Endodermal cell (in vitro differentiated cells): ENCODE results near the gene LARP4B. TPM values are rescaled to one million over a fixed set of nuclear protein-coding genes. Genes with fewer than 3 reads are reported as not detected.

Experiments used
- DNase-seq: peaks from one replicate; pipeline ENCODE4 v3.0.0-alpha.2; 2017
- H3K27ac ChIP-seq: 2 replicates; pipeline ENCODE4 v1.5.1; 2013; ENCODE audit warnings: mild to moderate bottlenecking, low read depth, low read length, moderate library complexity
- H3K27me3 ChIP-seq: 2 replicates; pipeline ENCODE4 v1.6.1; 2013; ENCODE audit warnings: mild to moderate bottlenecking, low read length, moderate library complexity; ENCODE audit not compliant: insufficient read depth, control insufficient read depth, poor library complexity, severe bottlenecking
- H3K36me3 ChIP-seq: 2 replicates; pipeline ENCODE4 v1.7.0; 2013; ENCODE audit warnings: mild to moderate bottlenecking, low read length, moderate library complexity; ENCODE audit not compliant: control insufficient read depth, insufficient read depth
- H3K4me1 ChIP-seq: one replicate; pipeline ENCODE4 v1.7.0; 2013; ENCODE audit warnings: low read length; ENCODE audit not compliant: control insufficient read depth, insufficient read depth
- H3K4me3 ChIP-seq: 2 replicates; pipeline ENCODE4 v1.5.1; 2013; ENCODE audit warnings: mild to moderate bottlenecking, low read length, moderate library complexity
- H3K9ac ChIP-seq: 2 replicates; pipeline ENCODE4 v1.6.1; 2013; ENCODE audit warnings: mild to moderate bottlenecking, low read length, moderate library complexity; ENCODE audit not compliant: poor library complexity, severe bottlenecking; ENCODE audit errors: extremely low read depth
- H3K9me3 ChIP-seq: 2 replicates; pipeline ENCODE4 v1.6.1; 2013; ENCODE audit warnings: mild to moderate bottlenecking, low read length, moderate library complexity; ENCODE audit not compliant: control insufficient read depth
- H3K27ac Mint-ChIP-seq: 2 replicates; pipeline ENCODE4 v1.8.0; 2020; ENCODE audit warnings: mixed read lengths
- H3K27me3 Mint-ChIP-seq: 2 replicates; pipeline ENCODE4 v1.8.0; 2021; ENCODE audit warnings: mild to moderate bottlenecking, mixed read lengths; ENCODE audit not compliant: insufficient read depth
- H3K36me3 Mint-ChIP-seq: 2 replicates; pipeline ENCODE4 v1.8.0; 2020; ENCODE audit warnings: low read depth, mixed read lengths
- H3K4me1 Mint-ChIP-seq: 2 replicates; pipeline ENCODE4 v1.8.0; 2020; ENCODE audit warnings: mixed read lengths
- H3K4me3 Mint-ChIP-seq: 2 replicates; pipeline ENCODE4 v1.8.0; 2020; ENCODE audit warnings: mild to moderate bottlenecking, moderate library complexity, mixed read lengths
- H3K9me3 Mint-ChIP-seq: 2 replicates; pipeline ENCODE4 v1.8.0; 2020; ENCODE audit warnings: mild to moderate bottlenecking, mixed read lengths
- whole genome bisulfite sequencing, 2 experiments: methylation state at CpG; one replicate each; pipeline versions ENCODE4 v1.1.5 to v1.1.7; 2013; ENCODE audit warnings: missing lambda C conversion rate in 2 of 2, mixed read lengths in 1 of 2; ENCODE audit not compliant: insufficient coverage in 1 of 2, insufficient read length in 1 of 2; 5-methylcytosine and 5-hydroxymethylcytosine counted together
- total RNA-seq, 2 donors: library from RNA; stranded (reverse); fragmentation: NEBNext Ultra II Directional in 1 of 2; extraction: Animal tissue kit (Norgen Biotek cat#: 25700) in 1 of 2; gene quantifications; 2 replicates in 1 of 2; 3 replicates in 1 of 2; pipeline ENCODE4 v1.2.1, GENCODE V29; 2021
- TF ChIP-seq, protein P1 (sequence below): fragments of 200-600 bp; sonication (generic); conservative IDR thresholded peaks from 2 replicates; pipeline ENCODE4 v1.5.0; 2021; ENCODE audit warnings: antibody characterized with exemption, mild to moderate bottlenecking

LARP4B gene
- total RNA-seq, 2 donors from 2014 or later, result 94.1 to 94.3 TPM

DNA sequence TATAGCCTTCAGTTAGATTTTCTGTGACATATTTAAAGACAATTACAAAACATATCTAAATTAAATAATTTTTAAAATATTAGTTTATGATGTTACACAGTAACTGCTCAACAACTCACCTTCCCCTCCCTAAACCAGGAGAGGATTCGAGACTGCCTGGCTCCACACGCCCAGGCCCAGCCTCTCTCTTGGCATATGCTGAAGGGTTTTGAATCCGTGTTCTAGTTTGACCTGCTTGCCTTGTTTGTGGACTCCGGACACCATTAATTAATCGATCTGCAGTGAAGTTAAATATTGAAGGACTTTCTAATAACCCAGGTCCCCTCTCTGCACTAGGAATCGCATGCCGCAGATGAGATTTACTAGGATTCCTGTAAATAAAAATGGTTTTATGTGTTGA, 106.6 kb downstream of the LARP4B start:
- H3K9me3 ChIP-seq, result no peaks in the 10 kb centered on the region
- peaks cover 79% of the 10 kb centered on the region for H3K36me3 Mint-ChIP-seq
- peaks cover 86% of the 10 kb centered on the region for H3K36me3 ChIP-seq
- no peaks in the 10 kb centered on the region for H3K4me1 ChIP-seq
- no peak overlapping the region for H3K27ac ChIP-seq
- WGBS, 2 experiments, result 88% methylated on average over 7 of the region's 7 CpGs; no CpG with 5 or more reads in 1 of the 2 experiments
- H3K27ac Mint-ChIP-seq, result no peak overlapping the region
- H3K4me3 Mint-ChIP-seq, result no peak overlapping the region
- H3K27me3 ChIP-seq, result no peaks in the 10 kb centered on the region
- no peaks in the 10 kb centered on the region for H3K4me1 Mint-ChIP-seq
- H3K4me3 ChIP-seq, result no peak overlapping the region
- DNase-seq, result no peak
- TF ChIP-seq, protein P1, sequence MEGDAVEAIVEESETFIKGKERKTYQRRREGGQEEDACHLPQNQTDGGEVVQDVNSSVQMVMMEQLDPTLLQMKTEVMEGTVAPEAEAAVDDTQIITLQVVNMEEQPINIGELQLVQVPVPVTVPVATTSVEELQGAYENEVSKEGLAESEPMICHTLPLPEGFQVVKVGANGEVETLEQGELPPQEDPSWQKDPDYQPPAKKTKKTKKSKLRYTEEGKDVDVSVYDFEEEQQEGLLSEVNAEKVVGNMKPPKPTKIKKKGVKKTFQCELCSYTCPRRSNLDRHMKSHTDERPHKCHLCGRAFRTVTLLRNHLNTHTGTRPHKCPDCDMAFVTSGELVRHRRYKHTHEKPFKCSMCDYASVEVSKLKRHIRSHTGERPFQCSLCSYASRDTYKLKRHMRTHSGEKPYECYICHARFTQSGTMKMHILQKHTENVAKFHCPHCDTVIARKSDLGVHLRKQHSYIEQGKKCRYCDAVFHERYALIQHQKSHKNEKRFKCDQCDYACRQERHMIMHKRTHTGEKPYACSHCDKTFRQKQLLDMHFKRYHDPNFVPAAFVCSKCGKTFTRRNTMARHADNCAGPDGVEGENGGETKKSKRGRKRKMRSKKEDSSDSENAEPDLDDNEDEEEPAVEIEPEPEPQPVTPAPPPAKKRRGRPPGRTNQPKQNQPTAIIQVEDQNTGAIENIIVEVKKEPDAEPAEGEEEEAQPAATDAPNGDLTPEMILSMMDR, result no peak
- no peak overlapping the region for H3K9ac ChIP-seq
- no peaks in the 10 kb centered on the region for H3K27me3 Mint-ChIP-seq
- no peaks in the 10 kb centered on the region for H3K9me3 Mint-ChIP-seq

DNA sequence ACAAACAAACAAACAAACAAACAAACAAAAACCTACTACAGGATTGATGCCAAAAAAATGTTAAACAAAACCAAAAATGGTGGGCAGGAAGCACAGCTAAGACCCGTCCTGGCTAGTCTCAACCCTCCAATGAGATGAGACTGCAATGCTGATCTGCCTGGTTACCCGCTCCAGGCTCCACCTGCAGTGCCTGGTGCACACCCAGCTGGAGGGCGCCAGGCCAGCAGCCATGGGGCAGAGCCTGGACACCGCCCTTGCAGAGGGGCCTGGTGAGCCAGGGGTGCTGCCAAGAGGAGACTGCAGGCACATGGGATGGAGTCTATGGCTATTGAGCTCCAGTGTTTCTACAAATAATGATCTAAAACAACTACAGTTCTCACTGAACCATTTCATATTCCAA, 107.0 kb downstream of the LARP4B start:
- Histone ChIP-seq H3K9ac (no peak overlapping the region), H3K27me3 (no peaks in the 10 kb centered on the region), H3K36me3 (peaks cover 86% of the 10 kb centered on the region), H3K27ac (no peak overlapping the region), H3K4me1 (no peaks in the 10 kb centered on the region), H3K4me3 (no peak overlapping the region), H3K9me3 (no peaks in the 10 kb centered on the region)
- H3K27me3 Mint-ChIP-seq, result no peaks in the 10 kb centered on the region
- TF ChIP-seq, protein P1, result no peak
- no peak overlapping the region for H3K27ac Mint-ChIP-seq
- no peak overlapping the region for H3K4me3 Mint-ChIP-seq
- H3K4me1 Mint-ChIP-seq, result no peaks in the 10 kb centered on the region
- H3K9me3 Mint-ChIP-seq, result no peaks in the 10 kb centered on the region
- no peak for DNase-seq
- H3K36me3 Mint-ChIP-seq, result peaks cover 81% of the 10 kb centered on the region
- 95 to 97% methylated on average over 4 of the region's 4 CpGs for WGBS, 2 experiments

DNA sequence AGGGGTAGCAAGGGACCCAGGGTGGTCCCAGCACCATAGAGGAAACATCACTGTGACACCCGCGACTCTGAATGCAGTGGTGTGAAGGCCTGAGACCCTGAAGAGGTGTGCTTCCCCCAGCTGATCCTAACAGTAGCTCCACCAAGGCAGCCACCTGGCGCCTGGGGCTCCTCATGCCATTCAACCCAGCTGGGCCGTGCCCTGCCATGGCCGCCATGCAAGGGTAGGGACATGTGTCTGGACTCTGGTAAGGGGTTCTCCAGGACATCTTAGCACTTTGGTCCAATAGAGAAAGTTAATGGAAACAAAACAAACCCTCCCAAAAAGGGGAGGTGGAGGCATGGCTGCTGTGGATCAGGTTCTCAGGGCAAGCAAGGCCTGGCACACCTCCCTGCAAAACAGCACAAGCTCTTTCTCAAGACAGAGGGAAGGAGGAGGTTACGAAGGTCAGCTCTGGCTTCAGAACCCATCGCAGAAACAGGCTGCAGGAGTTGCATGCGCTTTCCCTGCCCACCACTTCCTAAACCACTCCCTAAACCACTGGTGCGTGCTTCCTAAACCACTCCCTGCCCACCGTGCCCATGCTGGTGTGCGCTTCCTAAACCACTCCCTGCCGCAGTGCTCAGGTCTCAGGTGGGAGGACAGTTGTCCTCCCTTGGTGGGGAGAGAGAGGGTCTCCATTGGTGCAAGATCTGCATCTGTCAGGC, 108.7 kb downstream of the LARP4B start:
- Histone ChIP-seq H3K36me3 (peaks cover 86% of the 10 kb centered on the region), H3K27me3 (no peaks in the 10 kb centered on the region), H3K27ac (no peak overlapping the region), H3K4me3 (no peak overlapping the region), H3K9ac (no peak overlapping the region), H3K4me1 (no peaks in the 10 kb centered on the region), H3K9me3 (no peaks in the 10 kb centered on the region)
- TF ChIP-seq, protein P1, result no peak
- 95% methylated on average over 6 to 12 of the region's 12 CpGs for WGBS, 2 experiments
- Mint-ChIP-seq H3K4me1 (no peaks in the 10 kb centered on the region), H3K27me3 (no peaks in the 10 kb centered on the region), H3K27ac (peak overlapping the region; percentile 50), H3K4me3 (no peak overlapping the region), H3K9me3 (no peaks in the 10 kb centered on the region), H3K36me3 (peaks cover 78% of the 10 kb centered on the region)
- no peak for DNase-seq
